Measurements from ENCODE around the gene THAP8.

DNA sequence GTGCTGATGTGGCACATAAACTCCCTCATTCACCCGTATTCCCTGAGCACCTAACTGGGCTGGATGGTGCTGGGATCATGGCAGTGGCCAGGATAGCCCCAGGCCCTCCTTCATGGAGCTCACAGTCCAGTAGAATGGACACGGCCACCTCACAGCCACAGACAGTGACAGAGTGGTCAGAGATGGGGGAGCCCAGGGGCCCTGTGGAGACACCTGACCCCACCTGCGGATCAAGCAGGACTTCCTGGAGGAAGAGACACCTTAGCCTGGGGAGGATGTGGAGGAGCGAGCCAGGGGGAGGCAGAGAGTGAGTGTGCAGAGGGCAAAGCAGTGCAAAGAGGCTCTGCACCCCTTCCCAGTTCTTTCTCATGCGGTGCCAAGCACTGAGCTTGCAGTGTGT, 35.8 kb upstream of the THAP8 start:
- TF ChIP-seq, protein P1, sequence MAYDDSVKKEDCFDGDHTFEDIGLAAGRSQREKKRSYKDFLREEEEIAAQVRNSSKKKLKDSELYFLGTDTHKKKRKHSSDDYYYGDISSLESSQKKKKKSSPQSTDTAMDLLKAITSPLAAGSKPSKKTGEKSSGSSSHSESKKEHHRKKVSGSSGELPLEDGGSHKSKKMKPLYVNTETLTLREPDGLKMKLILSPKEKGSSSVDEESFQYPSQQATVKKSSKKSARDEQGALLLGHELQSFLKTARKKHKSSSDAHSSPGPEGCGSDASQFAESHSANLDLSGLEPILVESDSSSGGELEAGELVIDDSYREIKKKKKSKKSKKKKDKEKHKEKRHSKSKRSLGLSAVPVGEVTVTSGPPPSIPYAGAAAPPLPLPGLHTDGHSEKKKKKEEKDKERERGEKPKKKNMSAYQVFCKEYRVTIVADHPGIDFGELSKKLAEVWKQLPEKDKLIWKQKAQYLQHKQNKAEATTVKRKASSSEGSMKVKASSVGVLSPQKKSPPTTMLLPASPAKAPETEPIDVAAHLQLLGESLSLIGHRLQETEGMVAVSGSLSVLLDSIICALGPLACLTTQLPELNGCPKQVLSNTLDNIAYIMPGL (CRISPR knock-in tag; IDR thresholded peaks at IDR 0.05; ENCODE audit: borderline replicate concordance in 1 of 2, low read depth in 1 of 2) = no peak
- TF ChIP-seq HOXA7 (CRISPR knock-in tag; IDR thresholded peaks at IDR 0.05) = no peak
- no peak for TF ChIP-seq POLR2A (IDR thresholded peaks at IDR 0.05; ENCODE audit: insufficient read depth in 1 of 2, low read depth in 2 of 2, low read length in 2 of 2)
- no peak for TF ChIP-seq RAD21 (CRISPR knock-in tag; IDR thresholded peaks at IDR 0.05)
- TF ChIP-seq, protein P2, sequence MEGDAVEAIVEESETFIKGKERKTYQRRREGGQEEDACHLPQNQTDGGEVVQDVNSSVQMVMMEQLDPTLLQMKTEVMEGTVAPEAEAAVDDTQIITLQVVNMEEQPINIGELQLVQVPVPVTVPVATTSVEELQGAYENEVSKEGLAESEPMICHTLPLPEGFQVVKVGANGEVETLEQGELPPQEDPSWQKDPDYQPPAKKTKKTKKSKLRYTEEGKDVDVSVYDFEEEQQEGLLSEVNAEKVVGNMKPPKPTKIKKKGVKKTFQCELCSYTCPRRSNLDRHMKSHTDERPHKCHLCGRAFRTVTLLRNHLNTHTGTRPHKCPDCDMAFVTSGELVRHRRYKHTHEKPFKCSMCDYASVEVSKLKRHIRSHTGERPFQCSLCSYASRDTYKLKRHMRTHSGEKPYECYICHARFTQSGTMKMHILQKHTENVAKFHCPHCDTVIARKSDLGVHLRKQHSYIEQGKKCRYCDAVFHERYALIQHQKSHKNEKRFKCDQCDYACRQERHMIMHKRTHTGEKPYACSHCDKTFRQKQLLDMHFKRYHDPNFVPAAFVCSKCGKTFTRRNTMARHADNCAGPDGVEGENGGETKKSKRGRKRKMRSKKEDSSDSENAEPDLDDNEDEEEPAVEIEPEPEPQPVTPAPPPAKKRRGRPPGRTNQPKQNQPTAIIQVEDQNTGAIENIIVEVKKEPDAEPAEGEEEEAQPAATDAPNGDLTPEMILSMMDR (CRISPR knock-in tag; IDR thresholded peaks at IDR 0.05) = no peak
- no peak for TF ChIP-seq KDM4B (CRISPR knock-in tag; IDR thresholded peaks at IDR 0.05)
- TF ChIP-seq, protein P3, sequence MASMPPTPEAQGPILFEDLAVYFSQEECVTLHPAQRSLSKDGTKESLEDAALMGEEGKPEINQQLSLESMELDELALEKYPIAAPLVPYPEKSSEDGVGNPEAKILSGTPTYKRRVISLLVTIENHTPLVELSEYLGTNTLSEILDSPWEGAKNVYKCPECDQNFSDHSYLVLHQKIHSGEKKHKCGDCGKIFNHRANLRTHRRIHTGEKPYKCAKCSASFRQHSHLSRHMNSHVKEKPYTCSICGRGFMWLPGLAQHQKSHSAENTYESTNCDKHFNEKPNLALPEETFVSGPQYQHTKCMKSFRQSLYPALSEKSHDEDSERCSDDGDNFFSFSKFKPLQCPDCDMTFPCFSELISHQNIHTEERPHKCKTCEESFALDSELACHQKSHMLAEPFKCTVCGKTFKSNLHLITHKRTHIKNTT (CRISPR knock-in tag; IDR thresholded peaks at IDR 0.05) = no peak
- TF ChIP-seq DNMT3B (CRISPR knock-in tag; conservative IDR thresholded peaks at IDR 0.05) = no peak
- no peak for TF ChIP-seq PTBP1 (IDR thresholded peaks at IDR 0.05; ENCODE audit: low read depth, low read length, poor library complexity, severe bottlenecking)
